OCI-LY1 (cell line): ENCODE results near the gene FAT2.

Experiments used
- H2AFZ ChIP-seq: fragments of 200-600 bp; sonication (generic), shearing (Covaris generic); 2 replicates; pipeline ENCODE4 v1.6.0; 2014; ENCODE audit warnings: antibody characterized with exemption, mild to moderate bottlenecking, low read length
- H3F3A ChIP-seq: fragments of 200-600 bp; sonication (generic), shearing (Covaris generic); 2 replicates; pipeline ENCODE4 v1.6.0; 2014; ENCODE audit warnings: mild to moderate bottlenecking, antibody characterized with exemption, low read length, moderate library complexity; ENCODE audit not compliant: insufficient read depth
- H3K27ac ChIP-seq: fragments of 200-600 bp; sonication (generic); 2 replicates; pipeline ENCODE4 v1.5.1; 2014; ENCODE audit warnings: low read length, mixed run types, mild to moderate bottlenecking, low read depth; ENCODE audit not compliant: poor library complexity, severe bottlenecking
- H3K27me3 ChIP-seq: fragments of 200-600 bp; sonication (generic); 2 replicates; pipeline ENCODE4 v1.6.0; 2014; ENCODE audit warnings: antibody characterized with exemption, mild to moderate bottlenecking, low read length, moderate library complexity; ENCODE audit not compliant: insufficient read depth
- H3K36me3 ChIP-seq: fragments of 200-600 bp; sonication (generic); 2 replicates; pipeline ENCODE4 v1.6.1; 2014; ENCODE audit warnings: mild to moderate bottlenecking, antibody characterized with exemption, low read length, moderate library complexity, mixed read lengths; ENCODE audit not compliant: insufficient read depth
- H3K4me1 ChIP-seq: fragments of 200-600 bp; sonication (generic); 2 replicates; pipeline ENCODE4 v1.5.1; 2014; ENCODE audit warnings: mild to moderate bottlenecking, low read length, moderate library complexity; ENCODE audit not compliant: insufficient read depth, severe bottlenecking
- H3K4me2 ChIP-seq: fragments of 200-600 bp; sonication (generic), shearing (Covaris generic); 2 replicates; pipeline ENCODE4 v1.6.1; 2014; ENCODE audit warnings: low read length
- H3K4me3 ChIP-seq: fragments of 200-600 bp; sonication (generic); 2 replicates; pipeline ENCODE4 v1.5.1; 2014; ENCODE audit warnings: low read length, low read depth, mild to moderate bottlenecking, mixed read lengths; ENCODE audit not compliant: poor library complexity, severe bottlenecking
- H3K79me2 ChIP-seq: fragments of 200-600 bp; shearing (Covaris generic); 2 replicates; pipeline ENCODE4 v1.6.1; 2016; ENCODE audit warnings: mixed run types, low read length, mixed read lengths; ENCODE audit not compliant: insufficient read depth
- H3K9ac ChIP-seq: fragments of 200-600 bp; sonication (generic), shearing (Covaris generic); 2 replicates; pipeline ENCODE4 v1.6.1; 2014; ENCODE audit warnings: mild to moderate bottlenecking, low read length, mixed read lengths
- H3K9me2 ChIP-seq: fragments of 200-600 bp; sonication (generic), shearing (Covaris generic); 2 replicates; pipeline ENCODE4 v1.6.1; 2014; ENCODE audit warnings: low read depth, mild to moderate bottlenecking, low read length, mixed read lengths
- H3K9me3 ChIP-seq: fragments of 200-600 bp; shearing (Covaris generic); 2 replicates; pipeline ENCODE4 v1.6.1; 2014; ENCODE audit warnings: low read length, mixed read lengths
- H4K20me1 ChIP-seq: fragments of 200-600 bp; sonication (generic), shearing (Covaris generic); 2 replicates; pipeline ENCODE4 v1.6.0; 2016; ENCODE audit warnings: mild to moderate bottlenecking, low read length; ENCODE audit not compliant: insufficient read depth
- EZH2 ChIP-seq: fragments of 200-600 bp; sonication (generic), shearing (Covaris generic); IDR thresholded peaks from 2 replicates; pipeline ENCODE4 v1.8.0; 2017; ENCODE audit warnings: borderline replicate concordance, mixed run types, mild to moderate bottlenecking, antibody characterized with exemption, low read length, moderate library complexity, mixed read lengths
- TF ChIP-seq, protein P1 (sequence below): fragments of 200-600 bp; sonication (generic), shearing (Covaris generic); IDR thresholded peaks from 2 replicates; pipeline ENCODE4 v1.5.1; 2017; ENCODE audit warnings: mild to moderate bottlenecking, antibody characterized with exemption, low read length, moderate library complexity, mixed read lengths

FAT2 gene

DNA sequence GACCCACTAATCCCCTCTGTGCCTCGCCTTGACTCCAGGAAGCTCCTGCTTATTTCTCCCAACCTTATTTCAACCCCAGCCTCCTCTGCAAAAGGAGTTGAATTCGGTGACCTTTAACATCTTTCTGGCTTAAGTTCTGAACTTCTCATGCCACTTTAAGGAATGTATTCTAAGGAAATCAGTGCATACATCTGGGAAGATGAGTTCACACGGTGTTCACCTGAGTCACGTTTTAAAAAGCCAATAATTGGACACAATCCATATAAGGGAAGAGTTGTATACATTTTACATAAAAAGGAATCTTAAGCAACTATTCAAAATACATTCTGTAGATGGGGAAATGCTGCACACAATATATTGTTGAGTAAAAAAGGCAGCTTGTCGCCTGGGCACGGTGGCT is 33.2 kb downstream of the FAT2 start:
- Histone ChIP-seq H3K9ac (no peak overlapping the region), H3K9me2 (no peaks in the 10 kb centered on the region), H3K4me2 (no peak overlapping the region), H3K27ac (no peak overlapping the region), H3F3A (no peaks in the 10 kb centered on the region), H3K27me3 (0 out of 2 replicates have a peak, but pooled peaks cover 4% of the 10 kb centered on the region), H2AFZ (no peak overlapping the region), H4K20me1 (no peaks in the 10 kb centered on the region), H3K4me1 (no peaks in the 10 kb centered on the region), H3K36me3 (no peaks in the 10 kb centered on the region), H3K9me3 (no peaks in the 10 kb centered on the region), H3K79me2 (no peaks in the 10 kb centered on the region), H3K4me3 (no peak overlapping the region)
- TF ChIP-seq EZH2 = no peak
- TF ChIP-seq, protein P1, sequence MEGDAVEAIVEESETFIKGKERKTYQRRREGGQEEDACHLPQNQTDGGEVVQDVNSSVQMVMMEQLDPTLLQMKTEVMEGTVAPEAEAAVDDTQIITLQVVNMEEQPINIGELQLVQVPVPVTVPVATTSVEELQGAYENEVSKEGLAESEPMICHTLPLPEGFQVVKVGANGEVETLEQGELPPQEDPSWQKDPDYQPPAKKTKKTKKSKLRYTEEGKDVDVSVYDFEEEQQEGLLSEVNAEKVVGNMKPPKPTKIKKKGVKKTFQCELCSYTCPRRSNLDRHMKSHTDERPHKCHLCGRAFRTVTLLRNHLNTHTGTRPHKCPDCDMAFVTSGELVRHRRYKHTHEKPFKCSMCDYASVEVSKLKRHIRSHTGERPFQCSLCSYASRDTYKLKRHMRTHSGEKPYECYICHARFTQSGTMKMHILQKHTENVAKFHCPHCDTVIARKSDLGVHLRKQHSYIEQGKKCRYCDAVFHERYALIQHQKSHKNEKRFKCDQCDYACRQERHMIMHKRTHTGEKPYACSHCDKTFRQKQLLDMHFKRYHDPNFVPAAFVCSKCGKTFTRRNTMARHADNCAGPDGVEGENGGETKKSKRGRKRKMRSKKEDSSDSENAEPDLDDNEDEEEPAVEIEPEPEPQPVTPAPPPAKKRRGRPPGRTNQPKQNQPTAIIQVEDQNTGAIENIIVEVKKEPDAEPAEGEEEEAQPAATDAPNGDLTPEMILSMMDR = no peak

DNA sequence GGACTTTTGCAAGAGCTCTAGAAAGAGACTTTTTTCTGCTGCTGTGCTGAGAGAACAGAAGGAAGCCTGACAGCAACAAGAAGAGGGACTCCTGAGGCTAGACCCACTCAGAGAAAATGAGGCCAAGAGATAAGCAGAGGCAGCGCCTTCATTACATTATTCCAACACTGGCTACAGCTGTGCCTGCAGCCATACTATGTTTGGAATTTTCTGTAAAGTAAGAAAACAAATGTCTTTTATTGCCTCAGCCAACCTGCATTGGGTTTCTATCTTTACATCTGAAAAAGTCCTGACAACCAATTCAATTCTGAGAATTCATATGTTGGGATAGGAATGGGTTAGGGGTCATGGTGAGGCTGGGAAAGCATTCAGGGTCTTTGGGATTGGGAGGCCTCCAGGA is 33.7 kb downstream of the FAT2 start:
- TF ChIP-seq EZH2 = no peak
- TF ChIP-seq, protein P1 = no peak
- H4K20me1 ChIP-seq = no peaks in the 10 kb centered on the region
- H3K4me3 ChIP-seq = no peak overlapping the region
- H3K27ac ChIP-seq = no peak overlapping the region
- H2AFZ ChIP-seq = no peak overlapping the region
- no peaks in the 10 kb centered on the region for H3K36me3 ChIP-seq
- no peaks in the 10 kb centered on the region for H3K79me2 ChIP-seq
- no peaks in the 10 kb centered on the region for H3K9me2 ChIP-seq
- no peaks in the 10 kb centered on the region for H3K9me3 ChIP-seq
- H3K9ac ChIP-seq = no peak overlapping the region
- 0 out of 2 replicates have a peak, but pooled peaks cover 4% of the 10 kb centered on the region for H3K27me3 ChIP-seq
- no peaks in the 10 kb centered on the region for H3F3A ChIP-seq
- H3K4me2 ChIP-seq = no peak overlapping the region
- no peaks in the 10 kb centered on the region for H3K4me1 ChIP-seq

DNA sequence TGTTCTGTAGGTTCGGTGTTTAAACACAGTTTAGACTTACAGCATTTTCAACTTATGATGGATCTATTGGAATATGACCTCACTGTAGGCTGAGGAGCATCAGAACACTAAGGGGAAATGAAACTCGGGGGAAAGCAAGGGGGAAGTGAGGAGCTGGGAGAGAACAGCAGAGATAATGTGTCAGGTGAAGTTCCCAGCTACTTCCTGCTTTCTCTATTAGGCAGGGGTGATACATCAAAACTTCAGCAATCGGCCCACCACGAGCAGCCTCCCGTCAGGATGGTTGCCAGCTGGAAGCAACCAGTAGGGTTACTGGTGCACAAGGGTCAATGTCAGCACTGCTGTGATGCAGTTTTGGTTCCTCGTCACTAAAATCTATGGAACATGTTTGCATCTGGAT is 34.3 kb downstream of the FAT2 start:
- H3K4me3 ChIP-seq = no peak overlapping the region
- no peaks in the 10 kb centered on the region for H3K9me3 ChIP-seq
- H2AFZ ChIP-seq = no peak overlapping the region
- TF ChIP-seq, protein P1 = no peak
- no peak for TF ChIP-seq EZH2
- H3K9ac ChIP-seq = no peak overlapping the region
- no peak overlapping the region for H3K27ac ChIP-seq
- no peaks in the 10 kb centered on the region for H3K79me2 ChIP-seq
- no peaks in the 10 kb centered on the region for H3K9me2 ChIP-seq
- H3K27me3 ChIP-seq = 0 out of 2 replicates have a peak, but pooled peaks cover 4% of the 10 kb centered on the region
- H3K36me3 ChIP-seq = no peaks in the 10 kb centered on the region
- H4K20me1 ChIP-seq = no peaks in the 10 kb centered on the region
- no peak overlapping the region for H3K4me2 ChIP-seq
- H3K4me1 ChIP-seq = no peaks in the 10 kb centered on the region
- no peaks in the 10 kb centered on the region for H3F3A ChIP-seq
